OCI-LY1 (cell line): ENCODE measurements around the gene MAPK10.

Experiments
- H2AFZ ChIP-seq: fragments of 200-600 bp; sonication (generic), shearing (Covaris generic); 2 replicates; pipeline ENCODE4 v1.6.0; 2014; ENCODE audit warnings: antibody characterized with exemption, mild to moderate bottlenecking, low read length
- H3F3A ChIP-seq: fragments of 200-600 bp; sonication (generic), shearing (Covaris generic); 2 replicates; pipeline ENCODE4 v1.6.0; 2014; ENCODE audit warnings: mild to moderate bottlenecking, antibody characterized with exemption, low read length, moderate library complexity; ENCODE audit not compliant: insufficient read depth
- H3K27ac ChIP-seq: fragments of 200-600 bp; sonication (generic); 2 replicates; pipeline ENCODE4 v1.5.1; 2014; ENCODE audit warnings: low read length, mixed run types, mild to moderate bottlenecking, low read depth; ENCODE audit not compliant: poor library complexity, severe bottlenecking
- H3K27me3 ChIP-seq: fragments of 200-600 bp; sonication (generic); 2 replicates; pipeline ENCODE4 v1.6.0; 2014; ENCODE audit warnings: antibody characterized with exemption, mild to moderate bottlenecking, low read length, moderate library complexity; ENCODE audit not compliant: insufficient read depth
- H3K36me3 ChIP-seq: fragments of 200-600 bp; sonication (generic); 2 replicates; pipeline ENCODE4 v1.6.1; 2014; ENCODE audit warnings: mild to moderate bottlenecking, antibody characterized with exemption, low read length, moderate library complexity, mixed read lengths; ENCODE audit not compliant: insufficient read depth
- H3K4me1 ChIP-seq: fragments of 200-600 bp; sonication (generic); 2 replicates; pipeline ENCODE4 v1.5.1; 2014; ENCODE audit warnings: mild to moderate bottlenecking, low read length, moderate library complexity; ENCODE audit not compliant: insufficient read depth, severe bottlenecking
- H3K4me2 ChIP-seq: fragments of 200-600 bp; sonication (generic), shearing (Covaris generic); 2 replicates; pipeline ENCODE4 v1.6.1; 2014; ENCODE audit warnings: low read length
- H3K4me3 ChIP-seq: fragments of 200-600 bp; sonication (generic); 2 replicates; pipeline ENCODE4 v1.5.1; 2014; ENCODE audit warnings: low read length, low read depth, mild to moderate bottlenecking, mixed read lengths; ENCODE audit not compliant: poor library complexity, severe bottlenecking
- H3K79me2 ChIP-seq: fragments of 200-600 bp; shearing (Covaris generic); 2 replicates; pipeline ENCODE4 v1.6.1; 2016; ENCODE audit warnings: mixed run types, low read length, mixed read lengths; ENCODE audit not compliant: insufficient read depth
- H3K9ac ChIP-seq: fragments of 200-600 bp; sonication (generic), shearing (Covaris generic); 2 replicates; pipeline ENCODE4 v1.6.1; 2014; ENCODE audit warnings: mild to moderate bottlenecking, low read length, mixed read lengths
- H3K9me2 ChIP-seq: fragments of 200-600 bp; sonication (generic), shearing (Covaris generic); 2 replicates; pipeline ENCODE4 v1.6.1; 2014; ENCODE audit warnings: low read depth, mild to moderate bottlenecking, low read length, mixed read lengths
- H3K9me3 ChIP-seq: fragments of 200-600 bp; shearing (Covaris generic); 2 replicates; pipeline ENCODE4 v1.6.1; 2014; ENCODE audit warnings: low read length, mixed read lengths
- H4K20me1 ChIP-seq: fragments of 200-600 bp; sonication (generic), shearing (Covaris generic); 2 replicates; pipeline ENCODE4 v1.6.0; 2016; ENCODE audit warnings: mild to moderate bottlenecking, low read length; ENCODE audit not compliant: insufficient read depth
- EZH2 ChIP-seq: fragments of 200-600 bp; sonication (generic), shearing (Covaris generic); IDR thresholded peaks from 2 replicates; pipeline ENCODE4 v1.8.0; 2017; ENCODE audit warnings: borderline replicate concordance, mixed run types, mild to moderate bottlenecking, antibody characterized with exemption, low read length, moderate library complexity, mixed read lengths
- TF ChIP-seq, protein P1 (sequence below): fragments of 200-600 bp; sonication (generic), shearing (Covaris generic); IDR thresholded peaks from 2 replicates; pipeline ENCODE4 v1.5.1; 2017; ENCODE audit warnings: mild to moderate bottlenecking, antibody characterized with exemption, low read length, moderate library complexity, mixed read lengths

Gene MAPK10

DNA sequence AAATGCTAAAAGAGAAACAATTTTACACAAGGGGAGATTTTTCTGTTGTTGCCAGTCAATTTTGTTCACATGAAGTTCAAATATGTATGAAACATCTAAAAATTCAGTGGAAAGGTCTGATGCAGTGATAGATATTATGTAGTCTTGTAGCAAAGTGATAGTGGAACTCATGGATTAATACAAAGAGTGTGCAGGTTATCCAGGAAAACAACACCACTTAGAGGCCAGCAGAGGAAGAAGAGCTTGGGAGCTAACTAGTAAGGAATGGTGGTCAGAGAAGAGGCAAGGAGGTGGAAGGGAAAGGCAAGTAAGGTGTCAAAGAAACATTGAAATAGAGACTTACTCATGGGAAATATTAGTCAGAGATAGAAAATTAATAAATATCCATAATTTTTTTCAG lies 395.6 kb downstream of the MAPK10 start:
- no peak overlapping the region for H3K4me2 ChIP-seq
- H3K9me3 ChIP-seq: no peaks in the 10 kb centered on the region
- peaks cover 6% of the 10 kb centered on the region; the same call in 1 of the 2 replicates for H3K36me3 ChIP-seq
- H3K4me1 ChIP-seq: peaks cover 34% of the 10 kb centered on the region
- H3K9ac ChIP-seq: no peak overlapping the region
- TF ChIP-seq EZH2: no peak
- TF ChIP-seq, protein P1, sequence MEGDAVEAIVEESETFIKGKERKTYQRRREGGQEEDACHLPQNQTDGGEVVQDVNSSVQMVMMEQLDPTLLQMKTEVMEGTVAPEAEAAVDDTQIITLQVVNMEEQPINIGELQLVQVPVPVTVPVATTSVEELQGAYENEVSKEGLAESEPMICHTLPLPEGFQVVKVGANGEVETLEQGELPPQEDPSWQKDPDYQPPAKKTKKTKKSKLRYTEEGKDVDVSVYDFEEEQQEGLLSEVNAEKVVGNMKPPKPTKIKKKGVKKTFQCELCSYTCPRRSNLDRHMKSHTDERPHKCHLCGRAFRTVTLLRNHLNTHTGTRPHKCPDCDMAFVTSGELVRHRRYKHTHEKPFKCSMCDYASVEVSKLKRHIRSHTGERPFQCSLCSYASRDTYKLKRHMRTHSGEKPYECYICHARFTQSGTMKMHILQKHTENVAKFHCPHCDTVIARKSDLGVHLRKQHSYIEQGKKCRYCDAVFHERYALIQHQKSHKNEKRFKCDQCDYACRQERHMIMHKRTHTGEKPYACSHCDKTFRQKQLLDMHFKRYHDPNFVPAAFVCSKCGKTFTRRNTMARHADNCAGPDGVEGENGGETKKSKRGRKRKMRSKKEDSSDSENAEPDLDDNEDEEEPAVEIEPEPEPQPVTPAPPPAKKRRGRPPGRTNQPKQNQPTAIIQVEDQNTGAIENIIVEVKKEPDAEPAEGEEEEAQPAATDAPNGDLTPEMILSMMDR: no peak
- no peaks in the 10 kb centered on the region for H3F3A ChIP-seq
- no peak overlapping the region for H3K27ac ChIP-seq
- no peaks in the 10 kb centered on the region for H4K20me1 ChIP-seq
- no peaks in the 10 kb centered on the region for H3K79me2 ChIP-seq
- H3K9me2 ChIP-seq: no peaks in the 10 kb centered on the region
- no peak overlapping the region for H2AFZ ChIP-seq
- H3K27me3 ChIP-seq: no peaks in the 10 kb centered on the region
- no peak overlapping the region for H3K4me3 ChIP-seq

DNA sequence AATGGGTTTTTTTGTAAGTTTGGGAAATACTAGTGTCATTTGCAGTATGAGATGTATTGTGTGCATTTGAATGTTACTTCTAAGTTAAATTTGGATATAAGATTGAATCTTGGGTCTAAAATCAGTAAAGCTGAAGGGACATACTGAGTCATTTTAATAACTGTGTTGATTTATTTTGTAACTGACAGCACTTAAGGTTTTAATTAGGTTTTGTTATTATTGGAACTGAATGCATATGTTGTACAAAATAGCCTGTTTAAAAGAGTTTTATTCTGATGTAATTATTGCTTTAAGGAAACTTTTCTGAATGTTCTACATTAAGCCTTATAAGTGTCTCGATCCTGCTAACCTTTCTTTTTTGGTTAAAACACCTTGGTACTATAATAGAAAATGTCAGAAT lies 396.6 kb downstream of the MAPK10 start:
- Histone ChIP-seq H2AFZ (no peak overlapping the region), H3K36me3 (peaks cover 6% of the 10 kb centered on the region; the same call in 1 of the 2 replicates), H3K4me1 (peaks cover 24% of the 10 kb centered on the region), H3K9me3 (no peaks in the 10 kb centered on the region), H3K9me2 (no peaks in the 10 kb centered on the region), H3K27ac (no peak overlapping the region), H3K27me3 (no peaks in the 10 kb centered on the region), H3K9ac (no peak overlapping the region), H3K79me2 (no peaks in the 10 kb centered on the region), H3K4me2 (no peak overlapping the region), H4K20me1 (no peaks in the 10 kb centered on the region), H3K4me3 (no peak overlapping the region), H3F3A (no peaks in the 10 kb centered on the region)
- TF ChIP-seq, protein P1: no peak
- TF ChIP-seq EZH2: no peak

DNA sequence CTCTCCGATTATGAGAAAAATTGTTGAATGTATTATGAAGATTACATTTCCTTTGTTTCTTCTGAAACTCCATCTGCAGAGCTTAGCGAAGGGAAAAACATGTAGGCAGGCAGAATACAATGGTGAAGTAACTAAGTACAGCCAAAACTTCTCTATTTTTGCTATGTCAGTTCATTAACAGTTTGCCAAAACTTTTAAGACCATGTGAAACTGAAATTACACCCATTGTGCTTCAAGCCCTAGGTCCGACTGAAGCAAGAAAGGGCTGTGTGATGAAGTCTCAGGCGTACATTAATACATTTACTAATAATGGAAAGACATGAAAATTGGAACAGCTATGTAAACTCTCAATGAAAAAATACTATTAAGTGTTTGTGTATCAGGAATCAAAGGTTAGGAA lies 398.0 kb downstream of the MAPK10 start:
- Histone ChIP-seq H2AFZ (no peak overlapping the region), H3K4me3 (no peak overlapping the region), H4K20me1 (no peaks in the 10 kb centered on the region), H3K4me1 (peaks cover 10% of the 10 kb centered on the region), H3K9me2 (no peaks in the 10 kb centered on the region), H3K36me3 (peaks cover 10% of the 10 kb centered on the region; the same call in 1 of the 2 replicates), H3K4me2 (no peak overlapping the region), H3F3A (no peaks in the 10 kb centered on the region), H3K9ac (no peak overlapping the region), H3K9me3 (no peaks in the 10 kb centered on the region), H3K27me3 (no peaks in the 10 kb centered on the region), H3K79me2 (no peaks in the 10 kb centered on the region), H3K27ac (no peak overlapping the region)
- TF ChIP-seq, protein P1: no peak
- TF ChIP-seq EZH2: no peak
